Measurements from ENCODE around the gene ARHGEF28.

DNA sequence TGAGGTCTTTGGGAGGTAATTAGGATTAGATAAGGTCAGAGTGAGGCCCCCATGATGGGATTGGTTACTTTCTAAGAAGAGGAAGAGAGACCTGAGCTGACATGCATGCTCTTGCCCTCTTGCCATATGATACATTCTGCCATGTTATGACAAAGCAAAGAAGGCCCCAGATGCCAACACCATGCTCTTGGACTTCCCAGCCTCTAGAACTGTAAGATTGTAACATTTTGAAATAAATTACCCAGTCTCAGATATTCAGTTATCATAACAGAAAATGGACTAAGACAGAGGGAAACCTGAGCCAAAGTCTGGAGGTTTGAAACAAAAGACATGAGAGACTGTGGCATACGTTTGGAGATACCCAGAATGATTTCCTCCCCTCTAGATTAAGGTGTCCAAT lies 318.6 kb downstream of the ARHGEF28 start:
- no peak for TF ChIP-seq EZH2 (IDR thresholded peaks at IDR 0.05; ENCODE audit: borderline replicate concordance, insufficient read depth, low read depth, low read length, poor library complexity, severe bottlenecking)
- TF ChIP-seq, protein P1, sequence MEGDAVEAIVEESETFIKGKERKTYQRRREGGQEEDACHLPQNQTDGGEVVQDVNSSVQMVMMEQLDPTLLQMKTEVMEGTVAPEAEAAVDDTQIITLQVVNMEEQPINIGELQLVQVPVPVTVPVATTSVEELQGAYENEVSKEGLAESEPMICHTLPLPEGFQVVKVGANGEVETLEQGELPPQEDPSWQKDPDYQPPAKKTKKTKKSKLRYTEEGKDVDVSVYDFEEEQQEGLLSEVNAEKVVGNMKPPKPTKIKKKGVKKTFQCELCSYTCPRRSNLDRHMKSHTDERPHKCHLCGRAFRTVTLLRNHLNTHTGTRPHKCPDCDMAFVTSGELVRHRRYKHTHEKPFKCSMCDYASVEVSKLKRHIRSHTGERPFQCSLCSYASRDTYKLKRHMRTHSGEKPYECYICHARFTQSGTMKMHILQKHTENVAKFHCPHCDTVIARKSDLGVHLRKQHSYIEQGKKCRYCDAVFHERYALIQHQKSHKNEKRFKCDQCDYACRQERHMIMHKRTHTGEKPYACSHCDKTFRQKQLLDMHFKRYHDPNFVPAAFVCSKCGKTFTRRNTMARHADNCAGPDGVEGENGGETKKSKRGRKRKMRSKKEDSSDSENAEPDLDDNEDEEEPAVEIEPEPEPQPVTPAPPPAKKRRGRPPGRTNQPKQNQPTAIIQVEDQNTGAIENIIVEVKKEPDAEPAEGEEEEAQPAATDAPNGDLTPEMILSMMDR (IDR thresholded peaks at IDR 0.05), result no peak

Data from B cell (primary cell).